K562 (cell line): ENCODE measurements around the gene ATP6V0C. TPM values are rescaled to one million over a fixed set of nuclear protein-coding genes. Genes with fewer than 3 reads are reported as not detected.

Source experiments
- ATAC-seq: fragments of 200-7000 bp; cut with Tn5 transposase; 3 replicates; pipeline ENCODE4 v1.9.1; 2020; ENCODE audit warnings: moderate library complexity
- BruUV-seq: library from RNA; stranded (reverse); fragments of 400-500 nt; replicated peaks from 2 replicates; lab custom pipeline; 2021; lab: Mats Ljungman, UMichigan
- CTCF ChIA-PET: fragments of 300-600 bp; formaldehyde crosslinking; extraction: SDS; loops from one replicate; lab custom pipeline; 2021; ENCODE audit warnings: low intra/inter-chr PET ratio; lab: Yijun Ruan, JAX
- POLR2A ChIA-PET: fragments of 300-600, 350-650 bp; sonication (Branson Sonifier 250); formaldehyde crosslinking; extraction: SDS; loops from one replicate; lab custom pipeline; 2021; ENCODE audit warnings: antibody characterized with exemption, inconsistent platforms; lab: Yijun Ruan, JAX
- DNase-seq, 4 experiments: peaks; one replicate each; pipeline versions ENCODE4 v3.0.0 to v3.0.0-alpha.2; 2011 to 2018; ENCODE audit warnings: low spot score in 3 of 4, mixed read lengths in 3 of 4; ENCODE audit errors: extremely low read depth in 1 of 4
- FAIRE-seq: peaks from 2 replicates; lab custom pipeline; 2011; peaks lifted over from hg19 to GRCh38; lab: Jason Lieb, UNC
- H2AFZ ChIP-seq: 2 replicates; pipeline ENCODE4 v1.6.0; 2011; ENCODE audit warnings: low read depth, low read length, control low read depth, inconsistent platforms
- H3K27ac ChIP-seq: fragments of 200-600 bp; 3 replicates; pipeline ENCODE4 v1.8.0; 2011; ENCODE audit warnings: low read depth, mild to moderate bottlenecking, control low read depth, inconsistent platforms, low read length, moderate library complexity, mixed read lengths; ENCODE audit errors: extremely low read depth
- H3K27me3 ChIP-seq, 2 experiments: fragments of 300-600 bp in 1 of 2; 2 replicates in 1 of 2; 3 replicates in 1 of 2; pipeline versions ENCODE4 v1.6.0 to v1.8.0; 2011; ENCODE audit warnings: inconsistent platforms in 2 of 2, low read length in 2 of 2, mild to moderate bottlenecking in 1 of 2, mixed read lengths in 1 of 2, moderate library complexity in 1 of 2; ENCODE audit not compliant: control insufficient read depth in 2 of 2, insufficient read depth in 2 of 2
- H3K36me3 ChIP-seq: fragments of 300-600 bp; 3 replicates; pipeline ENCODE4 v1.8.0; 2011; ENCODE audit warnings: mild to moderate bottlenecking, low read length, inconsistent platforms; ENCODE audit not compliant: control insufficient read depth, insufficient read depth
- H3K4me1 ChIP-seq, 2 experiments: fragments of 200-600 bp in 1 of 2; replicated peaks in 1 of 2; 2 replicates in 1 of 2; 3 replicates in 1 of 2; pipeline versions ENCODE4 v1.5.1 to v1.8.0; 2011; ENCODE audit warnings: inconsistent platforms in 2 of 2, low read length in 2 of 2, mild to moderate bottlenecking in 1 of 2, mixed read lengths in 1 of 2, moderate library complexity in 1 of 2; ENCODE audit not compliant: control insufficient read depth in 2 of 2, insufficient read depth in 2 of 2
- H3K4me2 ChIP-seq: 2 replicates; pipeline ENCODE4 v1.6.1; 2011; ENCODE audit warnings: low read length, control low read depth, inconsistent platforms, mixed read lengths; ENCODE audit not compliant: insufficient read depth
- H3K4me3 ChIP-seq: fragments of 200-600 bp; sonication (generic), shearing (Covaris generic); 2 replicates; pipeline ENCODE4 v1.5.1; 2016; ENCODE audit warnings: control low read depth, inconsistent platforms
- H3K79me2 ChIP-seq: fragments of 200-600 bp; 3 replicates; pipeline ENCODE4 v1.8.0; 2011; ENCODE audit warnings: low read length, inconsistent platforms; ENCODE audit not compliant: control insufficient read depth, insufficient read depth
- H3K9ac ChIP-seq, 2 experiments: 2 replicates each; pipeline versions ENCODE4 v1.6.0 to v1.6.1; 2011; ENCODE audit warnings: low read depth in 2 of 2, low read length in 2 of 2, control low read depth in 1 of 2, inconsistent platforms in 1 of 2, mild to moderate bottlenecking in 1 of 2, mixed read lengths in 1 of 2; ENCODE audit not compliant: insufficient read depth in 1 of 2
- H3K9me1 ChIP-seq: one replicate; pipeline ENCODE4 v1.6.0; 2011; ENCODE audit warnings: inconsistent platforms, mild to moderate bottlenecking, low read length, moderate library complexity; ENCODE audit not compliant: control insufficient read depth, insufficient read depth
- H3K9me3 ChIP-seq: replicated peaks from 2 replicates; pipeline ENCODE4 v1.5.1; 2011; ENCODE audit warnings: low read depth, low read length, inconsistent platforms; ENCODE audit not compliant: control insufficient read depth, insufficient read depth
- H4K20me1 ChIP-seq: replicated peaks from 2 replicates; pipeline ENCODE4 v1.6.1; 2011; ENCODE audit warnings: low read length, inconsistent platforms, mixed read lengths; ENCODE audit not compliant: control insufficient read depth, insufficient read depth
- ETS1 ChIP-seq: conservative IDR thresholded peaks from 2 replicates; pipeline ENCODE4 v1.6.1; 2011; ENCODE audit warnings: low read depth, mild to moderate bottlenecking, low read length; ENCODE audit not compliant: control insufficient read depth
- FOXK1 ChIP-seq: sonication (generic); formaldehyde crosslinking; IDR thresholded peaks from 2 replicates; pipeline ENCODE4 v1.8.0; 2022; ENCODE audit warnings: missing genetic modification reagents, mild to moderate bottlenecking, borderline replicate concordance
- HINFP ChIP-seq: fragments of 450-650 bp; conservative IDR thresholded peaks from 2 replicates; pipeline ENCODE4 v1.6.1; 2016; ENCODE audit warnings: missing genetic modification characterization, low read depth, mild to moderate bottlenecking, control low read depth, missing compliant biosample characterization
- RFX5 ChIP-seq: IDR thresholded peaks from 2 replicates; pipeline ENCODE4 v1.6.1; 2011; ENCODE audit warnings: low read depth, mild to moderate bottlenecking, improper control_type of control experiment, low read length
- ZBTB9 ChIP-seq: fragments of 450-650 bp; formaldehyde crosslinking; IDR thresholded peaks from 2 replicates; pipeline ENCODE4 v1.4.0; 2020; ENCODE audit warnings: mild to moderate bottlenecking, moderate library complexity
- ZNF583 ChIP-seq: fragments of 250-450 bp; sonication (Bioruptor Pico); IDR thresholded peaks from 2 replicates; pipeline ENCODE4 v1.4.0; 2020
- WGBS: fragments of 100-300 bp; shearing (Covaris generic); methylation state at CpG from one replicate; pipeline ENCODE4 v1.1.6; 2016; ENCODE audit warnings: low coverage, mixed read lengths; ENCODE audit not compliant: insufficient coverage; ENCODE audit errors: missing lambda C conversion rate; 5-methylcytosine and 5-hydroxymethylcytosine counted together
- in situ Hi-C: fragments of 300-500 bp; cut with MboI; formaldehyde crosslinking; loops from 4 replicates; pipeline ENCODE4 v1.15.0; 2018; ENCODE audit warnings: inconsistent platforms, mixed read lengths
- intact Hi-C: fragments of 100-400 bp; cut with micrococcal nuclease; formaldehyde crosslinking; loops from 2 replicates; pipeline ENCODE4 v1.14.2; 2022
- polyA plus RNA-seq, 8 experiments: library from polyadenylated mRNA; depleted of rRNA in 4 of 8; stranded (reverse) in 5 of 8; unstranded in 3 of 8; fragments of >200 nt; fragmentation: Nextera tagmentation in 2 of 8; fragmentation: Illumina TruSeq in 1 of 8; extraction: Ambion mirVana in 2 of 8; extraction: Trizol in 1 of 8; gene quantifications; 2 replicates each; pipeline versions ENCODE4 v1.2.1 to v1.2.3, GENCODE V29; 2011 to 2014; ENCODE audit warnings: inconsistent platforms in 1 of 8, missing spikeins in 1 of 8
- total RNA-seq, 7 experiments: library from RNA; depleted of rRNA in 6 of 7; stranded (reverse); fragments of >200 nt in 6 of 7; fragmentation: Illumina TruSeq in 2 of 7; extraction: Trizol in 2 of 7; gene quantifications; 2 replicates each; pipeline versions ENCODE4 v1.2.1 to v1.2.3, GENCODE V29; 2011 to 2021; ENCODE audit warnings: low replicate concordance in 1 of 7

The ATP6V0C gene
- total and polyA plus RNA-seq, 9 of the 15 experiments (the other 6 are each of a cell fraction or from before 2014, with no cell fraction given) = 2.9 to 228 (median 22.7) TPM

GRCh38 chr16:2475413-2476344 is 38.1 kb upstream of the ATP6V0C start (continued):
- no peak for TF ChIP-seq HINFP (tag)
- TF ChIP-seq RFX5 = no peak
- TF ChIP-seq ETS1 = 0 out of 2 replicates have a peak, but pooled peaks have one; percentile 11

GRCh38 chr16:2476345-2476720 is 37.4 kb upstream of the ATP6V0C start:
- peaks cover 51 to 95% of the 10 kb centered on the region in 2 experiments for H3K4me1 ChIP-seq
- no peaks in the 10 kb centered on the region for H3K27me3 ChIP-seq
- H3K79me2 ChIP-seq = peaks cover 70% of the 10 kb centered on the region
- no peaks in the 10 kb centered on the region for H3K9me1 ChIP-seq
- POLR2A ChIA-PET = no interaction called here
- 51% methylated on average over 9 of the region's 9 CpGs for WGBS
- no peak overlapping the region for H2AFZ ChIP-seq
- CTCF ChIA-PET = no interaction called here
- DNase-seq = no peak
- TF ChIP-seq FOXK1 (CRISPR knock-in tag) (no peak), ZNF583 (no peak), ZBTB9 (CRISPR knock-in tag) (no peak)
- H3K9me3 ChIP-seq = no peaks in the 10 kb centered on the region
- peak; percentile 37 for FAIRE-seq
- H3K9ac ChIP-seq = peak overlapping the region; percentile 39 to 98; a peak in 3 of 4 replicates
- no peak for ATAC-seq
- intact Hi-C loops (no loop called here), in situ Hi-C loops (no loop called here)
- H3K27ac ChIP-seq = no peak overlapping the region
- peak overlapping the region; percentile 76; the same call in 1 of the 2 replicates for H3K4me3 ChIP-seq
- H4K20me1 ChIP-seq = peaks cover 3% of the 10 kb centered on the region; the same call in 1 of the 2 replicates
- H3K4me2 ChIP-seq = peak overlapping the region; percentile 89
- no TSS peak for BruUV-seq
- H3K36me3 ChIP-seq = peaks cover 14% of the 10 kb centered on the region; the same call in 1 of the 3 replicates
